Measurements from ENCODE around the gene ROGDI.

ROGDI gene

DNA sequence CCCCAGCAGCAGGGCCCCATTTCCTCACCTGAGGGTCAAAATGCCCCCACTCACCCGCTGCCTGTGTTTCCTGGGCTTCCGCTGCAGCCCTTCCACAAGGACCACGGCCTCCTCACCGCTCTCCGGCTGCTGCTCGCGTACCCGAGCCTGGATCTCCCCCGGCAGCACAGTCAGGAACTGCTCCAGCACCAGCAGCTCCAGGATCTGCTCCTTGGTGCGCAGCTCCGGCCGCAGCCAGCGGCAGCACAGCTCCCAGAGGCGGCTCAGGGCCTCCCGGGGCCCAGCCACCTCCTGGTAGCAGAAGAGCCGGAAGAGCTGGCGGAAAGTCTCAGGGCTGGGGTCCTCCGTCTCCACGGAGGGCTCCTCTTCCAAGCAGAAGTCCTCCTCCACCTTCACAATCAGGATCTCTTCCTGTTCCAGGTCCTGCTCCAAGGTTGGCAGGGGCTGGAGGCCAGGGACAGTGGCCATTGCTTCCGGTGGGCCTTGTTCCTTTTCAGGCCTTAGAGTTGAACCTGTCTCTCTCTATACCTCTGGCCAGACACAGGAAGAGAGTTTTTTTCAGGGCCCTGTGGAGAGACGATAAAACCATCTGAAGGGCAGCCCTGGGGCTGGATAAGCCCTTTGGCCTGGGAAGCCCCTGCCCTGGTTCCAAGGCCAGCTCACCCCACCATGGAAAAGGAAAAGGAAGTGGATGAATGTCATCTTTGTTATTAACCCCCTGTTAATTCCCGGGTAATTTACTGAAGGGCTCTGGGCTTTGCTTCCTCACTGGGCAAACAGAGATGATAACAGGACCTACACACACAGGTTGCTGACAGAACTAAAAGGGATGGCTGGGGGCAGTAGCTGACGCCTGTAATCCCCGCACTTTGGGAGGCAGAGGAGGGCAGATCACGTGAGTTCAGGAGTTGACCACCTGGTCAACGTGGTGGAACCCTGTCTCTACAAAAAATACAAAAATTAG lies 36.6 kb downstream of the ROGDI start:
- no peak for DNase-seq

DNA sequence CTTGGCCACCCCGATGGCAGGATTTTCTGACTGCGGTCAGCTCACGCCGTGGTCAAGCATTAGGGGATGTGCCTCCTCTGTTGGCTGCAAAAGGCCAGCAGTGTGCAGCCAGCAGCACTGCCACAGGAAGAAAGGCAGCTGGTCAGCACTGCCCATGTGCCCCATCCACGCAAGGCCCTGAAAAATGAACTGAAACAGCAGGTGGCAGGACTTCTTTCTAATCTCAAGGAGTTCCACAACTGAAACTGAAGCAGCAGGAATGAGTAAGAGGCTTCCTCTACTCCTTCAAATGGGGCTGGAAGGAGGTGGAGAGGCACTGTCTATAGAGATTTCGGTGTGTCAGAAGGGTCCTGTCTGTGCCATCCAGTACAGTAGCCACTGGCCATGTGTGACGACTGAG lies 38.6 kb downstream of the ROGDI start:
- no peak for DNase-seq

DNA sequence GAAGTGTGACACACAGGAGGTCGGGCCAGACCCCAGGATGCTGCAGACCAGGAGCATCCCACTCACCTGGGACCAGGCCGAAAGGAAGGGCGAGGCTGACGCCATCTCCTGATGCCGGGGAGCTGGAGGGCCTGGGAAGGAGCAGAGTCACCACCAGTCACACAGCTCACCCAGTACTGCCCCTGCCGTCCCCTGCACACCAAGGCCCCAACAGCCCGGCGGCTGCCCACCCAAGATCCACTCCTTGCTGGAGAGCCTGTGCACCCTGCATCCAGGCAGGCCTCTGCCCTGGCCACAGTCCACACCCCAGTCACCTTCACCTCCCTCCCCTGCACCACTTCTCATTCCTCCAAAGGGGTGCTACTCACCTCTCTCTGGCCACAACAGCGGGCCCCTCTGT lies 40.2 kb downstream of the ROGDI start:
- no peak for DNase-seq

DNA sequence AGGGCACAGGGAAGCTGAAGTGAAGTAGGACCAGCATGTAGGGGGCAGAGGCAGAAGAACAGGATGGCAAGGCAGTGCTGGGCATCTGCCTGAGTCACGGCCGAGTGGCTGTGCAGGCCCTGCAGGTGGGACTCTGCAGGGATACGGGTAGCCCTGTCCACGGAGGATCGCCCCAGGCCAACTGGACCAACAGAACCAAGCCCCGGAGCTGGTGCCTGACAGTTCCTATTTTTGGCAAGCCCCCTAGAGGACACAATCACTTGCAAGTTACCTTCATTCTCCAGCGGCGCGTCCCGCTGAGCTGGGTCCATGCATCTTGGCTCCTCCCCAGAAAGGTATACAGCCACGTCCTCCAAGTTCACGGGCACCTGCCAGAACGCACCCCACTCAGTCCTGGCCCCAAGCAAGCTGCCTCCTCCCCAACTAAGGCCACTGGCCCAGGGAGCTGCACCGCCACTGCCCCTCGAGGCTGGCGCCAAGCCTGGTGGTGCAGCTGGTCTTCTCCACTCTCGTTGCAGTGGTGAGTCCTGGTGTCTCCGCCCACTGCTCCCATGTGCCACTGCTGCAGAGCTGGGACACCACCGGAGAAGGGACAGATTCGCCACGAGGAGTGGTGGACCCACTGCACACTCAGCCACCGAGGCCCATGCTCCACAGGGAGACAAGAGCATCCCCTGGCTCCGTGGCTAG lies 42.1 kb downstream of the ROGDI start:
- no peak for DNase-seq

DNA sequence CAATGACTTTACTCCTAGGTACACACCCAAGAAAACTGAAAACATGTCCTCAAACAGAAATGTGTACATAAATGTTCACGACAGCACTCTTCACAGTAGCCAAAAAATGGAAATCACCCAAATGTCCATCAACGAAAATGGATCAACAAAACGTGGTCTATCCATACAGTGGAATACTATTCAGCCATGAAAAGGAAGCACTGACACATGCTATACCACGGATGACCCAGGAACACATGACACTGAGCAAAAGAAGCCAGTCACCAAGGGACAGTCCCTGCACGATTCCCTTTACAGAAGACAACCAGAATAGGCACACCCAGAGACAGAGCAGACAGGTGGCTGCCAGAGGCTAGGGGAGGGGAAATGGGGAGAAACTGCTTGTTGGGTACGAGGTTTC lies 46.7 kb downstream of the ROGDI start:
- no peak for DNase-seq

DNA sequence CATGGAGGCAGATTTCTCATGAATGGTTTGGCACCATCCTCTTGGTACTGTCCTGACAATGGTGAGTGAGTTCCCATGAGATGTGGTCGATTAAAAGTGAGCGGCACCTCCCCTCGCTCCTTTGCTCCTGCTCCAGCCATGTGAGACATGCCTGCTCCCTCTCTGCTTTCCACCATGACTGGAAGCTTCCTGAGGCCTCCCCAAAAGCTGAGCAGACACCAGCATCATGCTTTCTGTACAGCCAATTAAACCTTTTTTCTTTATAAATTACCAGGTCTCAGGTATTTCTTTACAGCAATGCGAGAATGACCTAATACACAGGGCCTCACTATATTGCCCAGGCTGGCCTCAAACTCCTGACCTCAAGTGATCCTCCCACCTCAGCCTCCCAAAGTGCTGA lies 47.6 kb downstream of the ROGDI start:
- no peak for DNase-seq

DNA sequence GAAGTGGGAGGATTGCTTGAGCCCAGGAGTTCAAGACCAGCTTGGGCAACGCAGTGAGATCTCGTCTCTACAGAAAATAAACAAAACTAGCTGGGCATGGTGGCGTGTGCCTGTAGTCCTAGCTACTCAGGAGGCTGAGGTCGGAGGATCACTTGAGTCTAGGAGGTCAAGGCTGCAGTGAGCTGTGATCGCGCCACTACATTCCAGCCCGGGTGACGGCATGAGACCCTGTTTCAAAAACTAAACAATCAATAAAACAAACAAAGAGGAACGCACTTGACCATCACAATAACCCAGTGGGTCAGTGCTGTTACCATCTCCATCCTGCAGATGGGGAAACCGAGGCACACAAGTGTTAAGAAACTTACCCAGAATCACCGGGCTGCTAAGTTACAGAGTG lies 49.2 kb downstream of the ROGDI start:
- no peak for DNase-seq

DNA sequence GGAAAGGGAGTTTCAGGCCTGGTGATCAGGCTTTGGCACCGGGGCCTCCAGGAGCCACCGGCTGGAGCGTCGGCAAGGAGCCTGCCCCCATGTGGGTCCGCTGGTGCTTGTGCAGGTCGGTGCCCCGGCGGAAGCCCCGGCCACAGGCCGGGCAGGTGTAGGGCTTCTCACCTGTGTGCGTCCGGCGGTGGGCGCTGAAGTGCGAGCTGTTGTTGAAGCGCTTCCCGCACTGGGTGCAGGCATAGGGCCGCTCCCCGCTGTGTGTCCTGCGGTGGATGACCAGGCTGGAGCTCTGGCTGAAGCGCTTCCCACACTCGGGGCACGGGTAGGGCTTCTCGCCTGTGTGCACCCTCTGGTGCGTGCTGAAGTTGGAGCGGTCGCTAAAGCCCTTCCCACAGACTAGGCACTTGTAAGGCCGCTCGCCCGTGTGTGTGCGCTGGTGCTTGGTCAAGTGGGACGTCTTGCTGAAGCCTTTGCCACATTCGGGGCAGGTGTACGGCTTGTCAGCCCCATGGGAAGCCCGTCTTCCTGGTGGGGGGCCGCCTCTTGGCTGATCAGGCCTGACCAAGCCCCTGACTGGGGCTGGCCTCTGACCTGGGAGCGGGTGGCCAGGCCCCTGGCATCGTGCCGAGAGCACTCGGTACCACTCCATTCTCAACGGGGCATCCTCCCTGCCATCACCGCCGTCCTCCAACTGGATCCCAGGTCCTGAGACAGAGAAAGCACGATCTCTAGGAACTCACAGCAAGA lies 49.9 kb downstream of the ROGDI start:
- no peak for DNase-seq

DNA sequence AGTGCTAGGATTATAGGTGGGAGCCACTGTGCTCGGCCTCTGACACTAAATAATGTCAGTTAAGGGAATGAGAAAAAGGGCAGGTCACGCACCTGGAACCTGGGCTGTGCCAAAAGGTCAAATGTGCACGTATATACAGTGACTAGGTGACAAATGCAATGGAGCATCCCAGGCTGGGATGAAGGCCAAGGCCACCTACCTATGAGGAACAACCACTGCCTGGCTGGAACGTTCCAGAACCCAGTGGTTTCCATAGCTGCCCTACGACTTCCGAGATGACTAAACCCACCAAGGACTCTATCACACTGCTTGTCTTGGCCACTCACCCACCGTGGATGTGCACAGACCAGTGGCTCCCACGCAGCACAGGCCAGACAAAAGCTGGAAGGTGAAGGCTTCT lies 51.5 kb downstream of the ROGDI start:
- no peak for DNase-seq

DNA sequence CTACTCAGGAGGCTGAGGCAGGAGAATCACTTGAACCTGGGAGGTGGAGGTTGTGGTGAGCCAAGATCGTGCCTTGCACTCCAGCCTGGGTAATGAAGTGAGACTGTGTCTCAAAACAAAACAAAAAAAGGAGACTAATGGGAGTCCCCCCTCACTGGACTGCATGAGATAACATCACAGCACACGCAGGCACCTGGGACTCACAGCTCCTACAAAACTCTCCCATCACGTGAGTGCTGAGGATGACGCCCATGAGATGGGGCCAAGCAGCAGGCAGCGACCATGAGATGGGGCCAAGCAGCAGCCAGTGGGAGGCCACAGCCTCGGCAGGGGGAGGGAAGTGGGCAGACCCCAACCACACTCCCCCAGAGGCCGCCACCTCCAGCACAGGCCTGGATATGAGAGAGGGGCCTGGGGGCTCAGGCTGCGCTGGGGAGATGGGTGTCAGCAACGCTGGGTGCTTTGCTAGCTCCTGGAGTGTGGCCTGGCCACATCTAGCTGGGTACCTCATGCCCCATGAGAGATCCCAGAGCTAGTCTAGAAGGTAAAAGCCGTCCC lies 52.7 kb downstream of the ROGDI start:
- no peak for DNase-seq

DNA sequence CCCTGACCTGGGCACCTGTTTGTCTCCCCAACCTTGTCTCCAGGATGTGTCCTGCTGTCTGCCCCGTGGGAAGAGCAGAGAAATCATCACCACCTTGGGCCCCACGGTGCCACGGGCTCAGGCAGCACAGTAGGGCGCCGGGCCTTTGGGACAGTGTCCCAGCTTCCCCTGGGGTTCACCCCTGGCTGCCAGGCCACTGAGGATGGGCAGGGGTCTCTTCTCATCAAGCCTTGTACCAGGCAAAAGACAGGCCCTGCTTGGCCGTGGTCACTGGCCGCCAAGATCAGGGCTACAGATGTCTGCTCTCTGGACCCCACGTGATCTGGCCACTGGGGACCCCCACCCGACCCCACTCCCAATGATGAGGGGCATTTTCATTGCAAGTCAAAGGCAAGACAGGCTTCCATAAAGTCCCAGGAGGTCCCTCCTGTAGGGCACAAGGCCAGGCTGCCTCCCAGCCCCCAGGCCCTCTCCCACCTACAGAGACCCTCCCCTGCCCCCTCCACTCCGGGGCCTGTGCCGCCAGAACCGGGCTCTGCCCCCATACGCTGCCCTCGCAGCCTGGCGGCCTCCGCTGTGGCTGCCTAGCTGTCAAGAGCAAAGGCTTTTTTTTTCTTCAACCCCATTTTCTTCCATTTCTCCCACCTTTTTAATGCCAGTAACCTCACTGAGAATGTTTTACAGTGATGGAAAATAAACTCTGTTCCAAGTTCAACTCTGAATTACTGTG lies 53.6 kb downstream of the ROGDI start:
- DNase-seq = no peak

DNA sequence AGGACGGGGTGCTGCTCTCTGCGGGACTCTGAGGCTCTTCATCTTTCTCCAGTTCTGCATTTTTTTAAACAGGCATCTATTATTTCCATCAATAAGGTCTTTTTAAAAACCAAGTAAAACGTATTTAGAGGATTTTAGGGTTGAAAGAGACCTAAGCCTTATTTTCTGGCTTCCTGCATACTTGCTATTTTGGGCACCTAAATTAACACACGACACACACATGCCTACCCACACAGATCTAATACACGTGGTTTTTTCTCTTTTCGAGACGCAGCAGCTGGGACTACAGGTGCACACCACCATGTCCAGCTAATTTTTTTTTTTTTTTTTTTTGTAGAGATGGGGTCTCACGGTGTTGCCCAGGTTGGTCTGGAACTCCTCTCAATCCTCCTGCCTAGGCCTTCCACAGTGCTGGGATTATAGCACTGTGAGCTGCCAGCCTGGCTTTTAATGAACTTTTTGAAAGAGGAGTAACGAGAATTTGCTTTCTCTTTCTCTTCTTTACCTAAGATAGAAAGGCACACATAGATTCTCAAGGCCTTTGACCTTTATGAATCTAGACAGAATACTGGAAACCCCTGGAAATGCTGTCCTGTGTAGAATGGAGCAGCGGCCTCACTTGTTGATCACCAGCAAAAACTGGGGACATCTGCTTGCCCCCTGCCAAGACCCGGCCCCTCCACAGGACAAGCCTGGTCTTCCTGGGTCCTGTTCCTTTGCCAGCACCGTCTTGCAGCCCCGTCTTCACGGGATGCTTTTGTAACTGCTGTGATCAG lies 54.3 kb downstream of the ROGDI start:
- no peak for DNase-seq

DNA sequence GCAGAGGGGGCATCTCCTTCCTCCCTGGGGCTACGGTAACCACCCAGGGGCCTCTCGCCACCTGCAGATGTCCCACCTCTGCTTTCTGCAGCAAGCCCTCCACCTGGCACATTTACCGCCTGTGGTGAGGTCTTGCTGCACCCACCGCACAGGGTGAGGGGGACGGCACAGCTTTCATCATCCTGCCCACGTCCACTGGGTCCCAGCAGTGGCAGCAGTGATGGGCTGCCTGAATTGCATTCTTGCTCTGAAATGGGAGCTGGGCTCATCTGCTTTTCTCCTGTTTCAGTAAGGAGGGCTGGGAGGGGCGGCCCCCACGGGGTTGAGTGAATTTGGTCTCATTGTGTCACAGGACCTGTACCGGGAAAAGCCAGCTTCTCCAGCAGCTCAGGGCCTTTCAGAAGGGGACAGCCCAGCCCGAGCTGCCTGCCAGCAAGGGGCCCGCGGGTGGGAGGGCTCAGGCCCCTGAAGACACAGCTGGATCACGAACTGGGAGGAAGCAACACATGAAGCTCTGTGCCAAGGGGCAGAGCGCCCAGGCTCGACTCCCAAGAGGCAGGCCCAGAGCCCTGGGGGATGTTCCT lies 55.4 kb downstream of the ROGDI start:
- DNase-seq = no peak

All from NCI-H2081 treated with DMSO at 0.1 percent for 48 hours (cell line).